Large intestine (tissue), 3 donors: ENCODE results near the gene OXER1. TPM values are rescaled to one million over a fixed set of nuclear protein-coding genes. Genes with fewer than 3 reads are reported as not detected.

Experiments
- DNase-seq, 2 donors: peaks; one replicate each; pipeline versions ENCODE4 v3.0.0 to v3.0.0-alpha.2; 2013
- H3K27ac ChIP-seq: one replicate; pipeline ENCODE4 v1.5.1; 2013; ENCODE audit warnings: low read length
- H3K27me3 ChIP-seq: 2 replicates; pipeline ENCODE4 v1.6.1; 2013; ENCODE audit warnings: low read length; ENCODE audit not compliant: control insufficient read depth, insufficient read depth
- H3K36me3 ChIP-seq: 2 replicates; pipeline ENCODE4 v1.6.1; 2013; ENCODE audit warnings: low read length; ENCODE audit not compliant: control insufficient read depth, insufficient read depth
- H3K4me1 ChIP-seq: one replicate; pipeline ENCODE4 v1.6.1; 2013; ENCODE audit warnings: low read length; ENCODE audit not compliant: control insufficient read depth, insufficient read depth
- H3K4me3 ChIP-seq: one replicate; pipeline ENCODE4 v1.5.1; 2013; ENCODE audit warnings: low read length
- H3K9me3 ChIP-seq: one replicate; pipeline ENCODE4 v1.6.1; 2013; ENCODE audit warnings: mild to moderate bottlenecking, low read depth, low read length, moderate library complexity; ENCODE audit not compliant: control insufficient read depth
- WGBS: methylation state at CpG from one replicate; pipeline ENCODE4 v1.1.5; 2013; ENCODE audit warnings: low lambda C conversion rate; ENCODE audit not compliant: insufficient coverage; 5-methylcytosine and 5-hydroxymethylcytosine counted together
- polyA plus RNA-seq: library from polyadenylated mRNA; unstranded; fragments of 120-200 nt; gene quantifications from one replicate; pipeline ENCODE4 v1.2.1, GENCODE V29; 2013

The OXER1 gene
- polyA plus RNA-seq, 1 donor, result 12.2 TPM

- no peak for DNase-seq
- WGBS, result 100% methylated on average over 1 of the region's 45 CpGs
Observed at GRCh38 chr2:42762823-42763804, 821 bp downstream of the OXER1 start.

GRCh38 chr2:42762155-42762554 lies 1.8 kb downstream of the OXER1 start:
- Histone ChIP-seq H3K9me3 (no peaks in the 10 kb centered on the region), H3K4me3 (no peak overlapping the region), H3K27me3 (no peaks in the 10 kb centered on the region), H3K4me1 (no peaks in the 10 kb centered on the region), H3K27ac (no peak overlapping the region), H3K36me3 (peaks cover 2% of the 10 kb centered on the region)
- no peak for DNase-seq
- WGBS, result 83% methylated on average over 1 of the region's 5 CpGs

More at GRCh38 chr2:42762823-42763804, 821 bp downstream of the OXER1 start:
- Histone ChIP-seq H3K27me3 (no peaks in the 10 kb centered on the region), H3K36me3 (peaks cover 2% of the 10 kb centered on the region), H3K4me3 (no peak overlapping the region), H3K4me1 (no peaks in the 10 kb centered on the region), H3K9me3 (no peaks in the 10 kb centered on the region), H3K27ac (no peak overlapping the region)

- no peak overlapping the region for H3K4me3 ChIP-seq
- no peaks in the 10 kb centered on the region for H3K4me1 ChIP-seq
- no peak overlapping the region for H3K27ac ChIP-seq
- H3K36me3 ChIP-seq, result peaks cover 2% of the 10 kb centered on the region
- no peaks in the 10 kb centered on the region for H3K27me3 ChIP-seq
- DNase-seq, result no peak
- WGBS, result no CpG with 5 or more reads among the region's 9 CpGs
- H3K9me3 ChIP-seq, result no peaks in the 10 kb centered on the region
Observed at GRCh38 chr2:42761554-42761953, 2.4 kb downstream of the OXER1 start.

GRCh38 chr2:42758751-42759150 lies 5.2 kb downstream of the OXER1 start:
- 100% methylated on average over 1 of the region's 1 CpG for WGBS
- no peaks in the 10 kb centered on the region for H3K27me3 ChIP-seq

GRCh38 chr2:42757981-42758740 lies 5.8 kb downstream of the OXER1 start:
- Histone ChIP-seq H3K4me3 (no peak overlapping the region), H3K4me1 (no peaks in the 10 kb centered on the region), H3K27ac (no peak overlapping the region), H3K9me3 (no peaks in the 10 kb centered on the region), H3K36me3 (peaks cover 15% of the 10 kb centered on the region), H3K27me3 (no peaks in the 10 kb centered on the region)
- WGBS, result 0% methylated on average over 1 of the region's 4 CpGs
- no peak for DNase-seq

More at GRCh38 chr2:42758751-42759150, 5.2 kb downstream of the OXER1 start:
- H3K36me3 ChIP-seq, result peaks cover 10% of the 10 kb centered on the region
- no peaks in the 10 kb centered on the region for H3K9me3 ChIP-seq
- no peak overlapping the region for H3K27ac ChIP-seq
- no peaks in the 10 kb centered on the region for H3K4me1 ChIP-seq
- DNase-seq, result no peak
- no peak overlapping the region for H3K4me3 ChIP-seq

GRCh38 chr2:42756966-42757513 lies 6.9 kb downstream of the OXER1 start:
- peaks cover 17% of the 10 kb centered on the region for H3K36me3 ChIP-seq
- H3K27me3 ChIP-seq, result no peaks in the 10 kb centered on the region
- H3K4me3 ChIP-seq, result no peak overlapping the region
- DNase-seq, result no peak
- H3K4me1 ChIP-seq, result no peaks in the 10 kb centered on the region
- H3K9me3 ChIP-seq, result no peaks in the 10 kb centered on the region
- H3K27ac ChIP-seq, result no peak overlapping the region
- no CpG with 5 or more reads among the region's 6 CpGs for WGBS

GRCh38 chr2:42756150-42756775 lies 7.7 kb downstream of the OXER1 start:
- H3K36me3 ChIP-seq, result peaks cover 21% of the 10 kb centered on the region
- H3K4me1 ChIP-seq, result no peaks in the 10 kb centered on the region
- no CpG with 5 or more reads among the region's 10 CpGs for WGBS
- no peak for DNase-seq
- H3K4me3 ChIP-seq, result no peak overlapping the region
- H3K9me3 ChIP-seq, result no peaks in the 10 kb centered on the region
- H3K27ac ChIP-seq, result no peak overlapping the region
- H3K27me3 ChIP-seq, result no peaks in the 10 kb centered on the region

GRCh38 chr2:42755191-42755880 lies 8.6 kb downstream of the OXER1 start:
- WGBS, result 40% methylated on average over 1 of the region's 14 CpGs

GRCh38 chr2:42754776-42755140 lies 9.2 kb downstream of the OXER1 start:
- H3K27ac ChIP-seq, result no peak overlapping the region

More at GRCh38 chr2:42755191-42755880, 8.6 kb downstream of the OXER1 start:
- no peak overlapping the region for H3K27ac ChIP-seq
- no peaks in the 10 kb centered on the region for H3K4me1 ChIP-seq
- H3K4me3 ChIP-seq, result no peak overlapping the region
- peaks cover 21% of the 10 kb centered on the region for H3K36me3 ChIP-seq
- DNase-seq, result no peak
- H3K27me3 ChIP-seq, result no peaks in the 10 kb centered on the region
- H3K9me3 ChIP-seq, result no peaks in the 10 kb centered on the region

More at GRCh38 chr2:42754776-42755140, 9.2 kb downstream of the OXER1 start:
- Histone ChIP-seq H3K4me3 (no peak overlapping the region), H3K27me3 (no peaks in the 10 kb centered on the region), H3K4me1 (no peaks in the 10 kb centered on the region), H3K36me3 (peaks cover 19% of the 10 kb centered on the region), H3K9me3 (no peaks in the 10 kb centered on the region)
- no CpG with 5 or more reads among the region's 8 CpGs for WGBS
- no peak for DNase-seq
